Stimulated activated CD4-positive, alpha-beta T cell treated with anti-CD3 and anti-CD28 coated beads, Interleukin-2, amount 100 ng/mL, for 48 hours (primary cell): ENCODE results near the gene NGRN.
"Not testable (repeated sequence)": the region's sequence is repeated elsewhere in the genome, so short reads cannot be mapped to it uniquely, and the experiment has no call there.

Experiments
- DNase-seq, 2 donors: peaks; one replicate each; pipeline ENCODE4 v3.0.0-alpha.2; 2020

NGRN gene

DNA sequence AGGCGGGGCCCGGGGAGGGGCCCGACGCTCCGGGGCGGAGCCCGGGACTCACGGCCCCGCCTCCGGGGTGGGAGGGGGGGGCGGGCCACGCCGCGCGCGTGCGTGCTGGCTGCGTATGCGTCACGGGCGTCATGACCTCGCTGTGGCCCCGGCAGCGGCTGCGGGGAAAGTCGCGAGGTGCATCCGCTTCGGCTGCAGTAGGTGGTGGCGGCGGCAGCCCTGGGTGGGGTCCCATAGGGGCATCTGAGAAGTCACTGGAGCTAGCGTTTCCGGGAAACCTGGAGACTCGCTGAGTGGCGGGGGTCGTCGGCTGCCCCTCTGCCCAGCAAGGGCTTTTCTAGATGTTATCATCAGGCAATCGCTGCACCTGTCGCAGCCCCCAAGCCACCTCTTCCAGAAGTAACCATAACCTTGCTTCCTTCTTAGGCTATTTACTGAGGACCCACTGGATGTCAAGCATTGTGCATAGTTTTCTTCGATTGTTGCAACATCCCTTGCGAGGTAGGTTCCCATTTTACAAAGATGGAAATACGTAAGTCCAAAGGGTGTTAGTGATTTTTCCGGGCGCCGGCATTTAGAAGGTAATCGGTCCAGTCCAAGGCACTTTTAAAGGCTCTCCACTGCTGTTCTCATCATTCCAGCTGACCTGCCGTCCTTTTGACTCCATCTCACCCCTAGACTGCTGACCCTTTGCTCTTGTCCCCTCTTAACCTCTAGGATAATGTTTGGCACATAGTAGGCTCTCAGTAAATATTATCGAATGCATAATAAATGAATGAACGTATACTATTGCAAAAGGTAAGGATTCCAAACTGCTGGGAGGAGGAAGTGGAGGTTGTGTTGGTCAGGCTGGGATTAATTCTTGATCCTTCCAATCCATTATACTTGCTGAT, 31.1 kb upstream of the NGRN start, which contains the start of gene GDPGP1:
Gene GDPGP1 (plus strand): TSS at position 114 of the 893 bp plus-strand sequence. CDS start 6,700 bp downstream, outside the sequence.
- peak in 1 of 2 donors; percentile 92 for DNase-seq

GRCh38 chr15:90239371-90239770, 26.1 kb upstream of the NGRN start:
- DNase-seq, result no peak

DNA sequence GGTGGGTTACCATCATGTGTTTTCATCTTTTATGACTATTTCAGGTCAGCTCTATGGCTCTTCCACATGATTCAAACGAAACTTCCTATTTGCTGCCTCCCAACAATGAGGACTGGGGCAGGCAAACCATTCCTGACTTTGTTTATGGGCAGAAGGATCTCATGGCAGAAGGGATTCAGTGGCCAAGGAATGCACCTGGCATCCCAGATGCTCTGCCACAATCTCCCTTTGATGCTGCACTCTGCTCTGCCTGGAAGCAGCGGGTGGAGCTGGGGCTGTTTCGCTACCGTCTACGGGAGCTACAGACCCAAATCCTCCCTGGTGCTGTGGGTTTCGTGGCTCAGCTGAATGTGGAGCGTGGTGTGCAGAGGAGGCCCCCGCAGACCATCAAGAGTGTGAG, 24.6 kb upstream of the NGRN start:
- no peak for DNase-seq

- no peak for DNase-seq
Observed at GRCh38 chr15:90241343-90242192, 23.9 kb upstream of the NGRN start.

DNA sequence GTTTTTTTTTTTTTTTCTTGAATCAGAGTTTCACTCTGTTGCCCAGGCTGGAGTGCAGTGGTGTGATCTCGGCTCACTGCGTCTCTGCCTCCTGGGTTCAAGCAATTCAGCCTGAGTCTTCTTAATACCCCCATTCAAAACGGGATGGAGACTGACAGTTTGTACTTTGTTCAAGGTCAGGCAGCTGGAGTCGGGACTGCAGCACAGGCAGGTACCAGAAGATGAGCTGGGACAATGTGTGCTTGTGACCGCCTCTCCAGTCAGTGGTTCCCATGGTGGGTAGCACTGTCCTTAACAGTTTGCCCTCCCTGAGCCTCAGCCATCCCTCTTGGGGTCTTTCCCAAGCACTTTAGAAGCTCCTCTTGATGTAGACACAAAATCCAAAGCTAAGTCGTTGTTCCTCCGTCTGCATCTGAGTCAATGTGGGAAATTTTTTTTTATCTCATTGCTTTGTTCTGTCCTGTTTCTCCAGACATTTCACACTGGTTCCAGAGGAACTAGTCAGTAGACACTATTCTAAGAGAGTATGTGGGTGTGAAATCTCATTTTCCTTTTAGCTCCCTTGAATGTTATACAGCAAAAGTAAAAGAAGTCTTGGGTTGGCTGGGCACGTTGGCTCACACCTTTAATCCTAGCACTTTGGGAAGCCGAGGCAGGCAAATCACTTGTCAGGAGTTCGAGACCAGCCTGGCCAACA, 21.4 kb upstream of the NGRN start:
- DNase-seq, result no peak

DNA sequence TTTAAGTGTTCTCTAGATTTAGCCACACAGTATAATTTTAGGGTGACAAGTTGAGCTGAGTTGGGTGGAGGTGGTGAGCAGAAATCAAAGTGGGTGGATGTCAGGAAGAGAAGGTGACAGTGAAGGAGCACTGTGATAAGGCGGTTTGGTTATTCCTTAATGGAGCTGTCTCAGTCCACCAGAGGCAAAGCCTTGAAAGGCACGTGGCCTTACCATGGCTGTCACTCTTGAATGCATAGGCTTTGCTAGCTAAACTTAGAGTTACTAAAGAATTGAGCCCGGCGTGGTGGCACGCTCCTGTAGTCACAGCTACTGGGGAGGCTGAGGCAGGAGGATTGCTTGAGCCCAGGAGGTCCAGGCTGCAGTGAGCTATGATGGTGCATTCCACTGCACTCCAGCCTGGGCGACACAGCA, 16.7 kb upstream of the NGRN start:
- no peak for DNase-seq

- DNase-seq, result peak; percentile 70 to 87
Observed at GRCh38 chr15:90249203-90249863, 16.1 kb upstream of the NGRN start, which contains the start of gene TTLL13. TTLL13 (plus strand) TSS chr15:90249556; CDS start chr15:90250631, 1,075 bp downstream.

GRCh38 chr15:90257776-90258175, 7.7 kb upstream of the NGRN start:
- no peak for DNase-seq

- no peak for DNase-seq
Observed at GRCh38 chr15:90259524-90259923, 5.9 kb upstream of the NGRN start.

DNA sequence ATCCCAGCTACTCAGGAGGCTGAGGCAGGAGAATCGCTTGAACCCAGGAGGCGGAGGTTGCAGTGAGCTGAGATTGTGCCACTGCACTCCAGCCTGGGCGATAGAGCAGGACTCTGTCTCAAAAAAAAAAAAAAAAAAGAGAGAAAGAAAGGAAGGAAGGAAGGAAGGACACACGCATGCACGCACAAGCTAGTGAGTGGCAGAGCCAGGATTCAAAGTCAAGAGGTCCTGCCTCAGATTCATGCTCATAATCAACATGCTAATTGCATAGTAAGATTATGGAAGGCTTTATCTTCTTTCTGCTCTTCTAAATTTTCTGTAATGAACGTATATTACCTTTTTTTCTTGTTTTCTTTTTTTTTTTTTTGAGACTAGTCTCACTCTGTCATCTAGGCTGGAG, 4.7 kb upstream of the NGRN start:
- DNase-seq, result not testable (repeated sequence)

DNA sequence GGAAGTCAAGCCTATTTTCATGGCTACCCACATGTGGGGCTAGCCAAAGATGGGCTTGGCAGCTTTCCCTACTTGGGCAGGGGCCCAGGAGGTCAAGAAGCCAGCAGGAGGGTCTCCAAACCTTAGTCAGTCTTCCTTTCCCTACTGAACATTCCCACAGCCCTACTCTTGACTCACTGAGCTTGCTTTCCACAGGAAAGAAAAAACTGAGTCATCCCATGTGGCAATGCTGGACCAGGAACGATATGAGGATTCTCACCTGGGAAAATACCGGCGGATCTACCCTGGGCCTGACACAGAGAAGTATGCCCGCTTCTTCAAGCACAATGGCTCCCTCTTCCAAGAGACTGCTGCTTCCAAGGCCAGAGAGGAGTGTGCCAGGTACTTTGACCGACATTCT, 3.7 kb upstream of the NGRN start:
- no peak for DNase-seq

DNA sequence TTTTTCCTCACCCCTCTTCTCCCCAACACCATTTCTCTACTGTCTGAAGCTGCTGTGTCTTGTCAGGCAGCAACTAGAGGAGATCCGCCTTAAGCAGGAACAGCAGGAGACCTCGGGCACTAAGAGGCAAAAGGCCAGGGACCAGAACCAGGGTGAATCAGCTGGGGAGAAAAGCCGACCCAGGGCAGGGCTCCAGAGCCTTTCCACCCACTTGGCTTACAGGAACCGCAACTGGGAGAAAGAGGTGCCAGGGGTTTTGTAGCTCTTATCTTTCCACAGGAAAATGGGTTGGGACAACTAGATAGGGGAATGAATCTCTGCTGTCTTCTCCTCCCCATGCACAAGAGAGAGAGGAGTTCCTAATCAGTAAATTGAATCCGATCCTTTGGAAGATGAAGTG, 3.0 kb upstream of the NGRN start:
- DNase-seq, result no peak

- peak in 1 of 2 donors; percentile 24 for DNase-seq
Observed at GRCh38 chr15:90264671-90265070, 801 bp upstream of the NGRN start.

GRCh38 chr15:90266061-90266431, 574 bp downstream of the NGRN start:
- peak; percentile 28 to 41 for DNase-seq

DNA sequence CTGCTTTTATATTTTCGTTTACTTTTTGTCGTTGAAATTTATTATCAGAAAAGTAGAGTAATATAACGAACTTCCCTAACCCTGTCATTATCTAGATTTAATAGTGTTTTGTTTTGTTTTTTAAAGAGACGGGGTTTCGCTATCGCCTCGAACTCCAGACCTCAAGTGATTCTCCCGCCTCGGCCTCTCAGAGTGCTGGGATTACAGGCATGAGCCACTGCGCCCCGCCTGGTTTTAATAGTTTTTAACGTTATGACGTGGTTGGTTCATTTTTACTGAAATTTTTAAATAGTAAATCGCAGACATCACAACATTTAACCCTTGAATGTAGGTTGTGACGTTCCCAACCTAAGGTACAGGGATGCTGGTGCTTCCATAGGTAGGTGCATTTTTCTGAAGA, 1.0 kb downstream of the NGRN start:
- no peak for DNase-seq

- DNase-seq, result no peak
Observed at GRCh38 chr15:90268415-90268814, 2.9 kb downstream of the NGRN start.

GRCh38 chr15:90270502-90271150, 5.2 kb downstream of the NGRN start:
- DNase-seq, result no peak

GRCh38 chr15:90271459-90272166, 6.1 kb downstream of the NGRN start:
- DNase-seq, result no peak

- not testable (repeated sequence) for DNase-seq
Observed at GRCh38 chr15:90278467-90278866, 13.0 kb downstream of the NGRN start.

- DNase-seq, result not testable (repeated sequence)
Observed at GRCh38 chr15:90280743-90281142, 15.3 kb downstream of the NGRN start.

DNA sequence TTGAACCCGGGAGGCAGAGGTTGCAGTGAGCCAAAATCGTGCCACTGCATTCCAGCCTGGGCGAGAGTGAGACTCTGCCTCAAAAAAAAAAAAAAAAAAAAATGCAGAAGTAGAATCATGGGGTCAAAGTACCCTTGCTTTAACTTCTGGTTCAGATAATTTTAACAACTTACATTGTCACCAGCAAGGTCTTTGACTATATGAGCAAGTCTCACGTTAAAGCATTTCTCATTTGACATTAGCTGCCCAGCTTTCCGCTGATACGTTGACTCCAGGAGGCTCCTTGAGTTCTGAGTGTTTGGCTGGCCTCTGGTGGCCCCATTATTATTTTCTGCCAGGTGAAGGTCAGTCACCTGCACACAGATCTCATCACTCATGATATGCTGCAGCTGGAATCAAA, 16.2 kb downstream of the NGRN start:
- not testable (repeated sequence) for DNase-seq
